ENCODE measurements around the gene TM9SF4.

DNA sequence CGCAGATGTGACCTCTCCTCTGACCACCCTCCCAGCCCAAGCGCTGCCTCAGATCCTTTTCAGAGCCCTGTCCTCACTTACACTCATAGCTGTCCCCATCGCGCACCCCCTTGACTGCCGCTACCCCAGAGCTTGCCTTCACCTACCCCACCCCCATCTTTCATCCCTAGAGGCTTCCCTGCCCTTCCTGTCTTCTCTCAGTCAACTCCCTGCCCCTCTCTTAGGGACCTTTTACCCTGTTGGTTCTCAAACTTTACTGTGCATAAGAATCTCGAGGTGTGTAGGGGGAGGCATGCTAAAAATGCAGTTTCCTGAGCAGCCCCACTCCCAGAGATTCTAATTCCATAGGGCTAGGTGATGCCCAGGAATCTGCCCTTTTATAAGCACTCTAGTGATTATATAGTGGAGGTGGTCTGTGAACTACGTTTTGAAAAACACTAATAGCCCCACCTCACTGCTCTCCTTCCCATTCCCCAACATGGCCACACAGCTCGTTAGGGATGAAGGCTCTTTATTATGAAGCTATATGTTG lies 725 bp downstream of the TM9SF4 start:
- TF ChIP-seq EZH2 (IDR thresholded peaks at IDR 0.05; ENCODE audit: insufficient read depth, poor library complexity, severe bottlenecking) (no peak), EZH2phosphoT487 (IDR thresholded peaks at IDR 0.05; ENCODE audit: insufficient read depth, low read depth) (no peak)
